ENCODE measurements around the gene FLVCR2. TPM values are rescaled to one million over a fixed set of nuclear protein-coding genes. Genes with fewer than 3 reads are reported as not detected.

The FLVCR2 gene
- total RNA-seq, 1 donor from 2014 or later = 3.4 TPM

GRCh38 chr14:75565056-75565455, 13.4 kb upstream of the FLVCR2 start:
- intact Hi-C loops (cut with DNase I) = no loop called here
- H3K4me1 ChIP-seq = no peaks in the 10 kb centered on the region
- H3K36me3 ChIP-seq = no peaks in the 10 kb centered on the region
- no peak overlapping the region for H3K27ac ChIP-seq
- H3K9me3 ChIP-seq = no peaks in the 10 kb centered on the region
- DNase-seq (ENCODE audit: low spot score in 2 of 2) = no peak
- TF ChIP-seq CTCF (IDR thresholded peaks at IDR 0.05) = no peak
- no peaks in the 10 kb centered on the region for H3K27me3 ChIP-seq
- H3K4me3 ChIP-seq = no peak overlapping the region

- H3K9me3 ChIP-seq = no peaks in the 10 kb centered on the region
- H3K36me3 ChIP-seq = no peaks in the 10 kb centered on the region
- no peaks in the 10 kb centered on the region for H3K27me3 ChIP-seq
- H3K27ac ChIP-seq = no peak overlapping the region
- no peak overlapping the region for H3K4me3 ChIP-seq
- DNase-seq (ENCODE audit: low spot score in 2 of 2) = no peak
- intact Hi-C loops (cut with DNase I) = no loop called here
- H3K4me1 ChIP-seq = no peaks in the 10 kb centered on the region
- no peak for TF ChIP-seq CTCF (IDR thresholded peaks at IDR 0.05)
Measured at GRCh38 chr14:75566321-75566720, 12.1 kb upstream of the FLVCR2 start.

- TF ChIP-seq CTCF (IDR thresholded peaks at IDR 0.05) = no peak
- no peak overlapping the region for H3K27ac ChIP-seq
- no peaks in the 10 kb centered on the region for H3K9me3 ChIP-seq
- no peaks in the 10 kb centered on the region for H3K36me3 ChIP-seq
- intact Hi-C loops (cut with DNase I) = no loop called here
- DNase-seq (ENCODE audit: low spot score in 2 of 2) = no peak
- H3K27me3 ChIP-seq = no peaks in the 10 kb centered on the region
- H3K4me1 ChIP-seq = no peaks in the 10 kb centered on the region
- no peak overlapping the region for H3K4me3 ChIP-seq
Measured at GRCh38 chr14:75566752-75567151, 11.7 kb upstream of the FLVCR2 start.

- Histone ChIP-seq H3K36me3 (no peaks in the 10 kb centered on the region), H3K4me1 (no peaks in the 10 kb centered on the region), H3K9me3 (no peaks in the 10 kb centered on the region), H3K4me3 (no peak overlapping the region), H3K27me3 (no peaks in the 10 kb centered on the region), H3K27ac (no peak overlapping the region)
- no peak for DNase-seq (ENCODE audit: low spot score in 2 of 2)
- intact Hi-C loops (cut with DNase I) = no loop called here
- TF ChIP-seq CTCF (IDR thresholded peaks at IDR 0.05) = no peak
Measured at GRCh38 chr14:75568140-75568539, 10.3 kb upstream of the FLVCR2 start.

GRCh38 chr14:75568791-75569190, 9.6 kb upstream of the FLVCR2 start:
- H3K27ac ChIP-seq = no peak overlapping the region
- no peak overlapping the region for H3K4me3 ChIP-seq
- H3K9me3 ChIP-seq = no peaks in the 10 kb centered on the region
- no peak for TF ChIP-seq CTCF (IDR thresholded peaks at IDR 0.05)
- H3K36me3 ChIP-seq = no peaks in the 10 kb centered on the region
- no peaks in the 10 kb centered on the region for H3K4me1 ChIP-seq
- DNase-seq (ENCODE audit: low spot score in 2 of 2) = no peak
- H3K27me3 ChIP-seq = no peaks in the 10 kb centered on the region
- intact Hi-C loops (cut with DNase I) = no loop called here

GRCh38 chr14:75570797-75571196, 7.6 kb upstream of the FLVCR2 start:
- intact Hi-C loops (cut with DNase I) = no loop called here

More at GRCh38 chr14:75570797-75571196, 7.6 kb upstream of the FLVCR2 start:
- H3K27ac ChIP-seq = no peak overlapping the region
- H3K9me3 ChIP-seq = no peaks in the 10 kb centered on the region
- no peaks in the 10 kb centered on the region for H3K4me1 ChIP-seq
- TF ChIP-seq CTCF (IDR thresholded peaks at IDR 0.05) = no peak
- no peak for DNase-seq (ENCODE audit: low spot score in 2 of 2)
- no peaks in the 10 kb centered on the region for H3K27me3 ChIP-seq
- H3K36me3 ChIP-seq = no peaks in the 10 kb centered on the region
- H3K4me3 ChIP-seq = no peak overlapping the region
